HS-5 (cell line): Measurements from ENCODE around the gene CYP3A7.
"Not testable (repeated sequence)": the region's sequence is repeated elsewhere in the genome, so short reads cannot be mapped to it uniquely, and the experiment has no call there.

Source experiments
- DNase-seq: peaks from one replicate; pipeline ENCODE4 v3.0.0-alpha.2; 2012; ENCODE audit warnings: low read depth

CYP3A7 gene

GRCh38 chr7:99734987-99735386, at the start of gene CYP3A7:
Gene CYP3A7, minus strand, starts transcription at chr7:99735196. Its CDS starts 103 bp downstream, at chr7:99735093.
- DNase-seq = no peak

- DNase-seq = no peak
Observed at GRCh38 chr7:99784007-99784406, 49.0 kb upstream of the CYP3A7 start, which contains the start of gene CYP3A4. Gene CYP3A4, minus strand, starts transcription at chr7:99784184. Its CDS starts 103 bp downstream, at chr7:99784081.

- DNase-seq = no peak
Observed at GRCh38 chr7:99782012-99782953, 47.3 kb upstream of the CYP3A7 start.

- DNase-seq = no peak
Observed at GRCh38 chr7:99780588-99780987, 45.6 kb upstream of the CYP3A7 start.

GRCh38 chr7:99779949-99780348, 45.0 kb upstream of the CYP3A7 start:
- no peak for DNase-seq

GRCh38 chr7:99778880-99779279, 43.9 kb upstream of the CYP3A7 start:
- no peak for DNase-seq

- not testable (repeated sequence) for DNase-seq
Observed at GRCh38 chr7:99773395-99773794, 38.4 kb upstream of the CYP3A7 start.

- no peak for DNase-seq
Observed at GRCh38 chr7:99772565-99772964, 37.6 kb upstream of the CYP3A7 start.

GRCh38 chr7:99769494-99769893, 34.5 kb upstream of the CYP3A7 start:
- DNase-seq = not testable (repeated sequence)

- DNase-seq = no peak
Observed at GRCh38 chr7:99768471-99768870, 33.5 kb upstream of the CYP3A7 start.

- DNase-seq = no peak
Observed at GRCh38 chr7:99767662-99768061, 32.7 kb upstream of the CYP3A7 start.

GRCh38 chr7:99766484-99767099, 31.6 kb upstream of the CYP3A7 start:
- no peak for DNase-seq

GRCh38 chr7:99764478-99764877, 29.5 kb upstream of the CYP3A7 start:
- DNase-seq = no peak

GRCh38 chr7:99762680-99763327, 27.8 kb upstream of the CYP3A7 start:
- no peak for DNase-seq

- DNase-seq = no peak
Observed at GRCh38 chr7:99755085-99755484, 20.1 kb upstream of the CYP3A7 start.

GRCh38 chr7:99752356-99752755, 17.4 kb upstream of the CYP3A7 start:
- no peak for DNase-seq

- DNase-seq = not testable (repeated sequence)
Observed at GRCh38 chr7:99751322-99752052, 16.5 kb upstream of the CYP3A7 start.

GRCh38 chr7:99748846-99749579, 14.0 kb upstream of the CYP3A7 start:
- DNase-seq = no peak

GRCh38 chr7:99746915-99747314, 11.9 kb upstream of the CYP3A7 start:
- not testable (repeated sequence) for DNase-seq

- not testable (repeated sequence) for DNase-seq
Observed at GRCh38 chr7:99745395-99745794, 10.4 kb upstream of the CYP3A7 start.

GRCh38 chr7:99742737-99743394, 7.9 kb upstream of the CYP3A7 start:
- no peak for DNase-seq
